RWPE1 (cell line): ENCODE data around the gene PRODH2.

Experiments
- CTCF ChIA-PET: fragments of 350-600 bp; sonication (Branson Sonifier 250); formaldehyde crosslinking; extraction: SDS; loops from one replicate; lab custom pipeline; 2021; lab: Yijun Ruan, JAX
- POLR2A ChIA-PET: fragments of 400-600 bp; formaldehyde crosslinking; extraction: SDS; loops from one replicate; lab custom pipeline; 2020; ENCODE audit warnings: antibody characterized with exemption; ENCODE audit not compliant: low non-redundant PET; lab: Yijun Ruan, JAX
- DNase-seq: peaks from one replicate; pipeline ENCODE4 v3.0.0; 2012; ENCODE audit warnings: low spot score
- H3K27ac ChIP-seq: fragments of 450-650 bp; 2 replicates; pipeline ENCODE4 v1.5.1; 2017
- CTCF ChIP-seq: fragments of 450-650 bp; conservative IDR thresholded peaks from 2 replicates; pipeline ENCODE4 v1.5.1; 2017; ENCODE audit warnings: low read depth, mild to moderate bottlenecking

PRODH2 gene

GRCh38 chr19:35782589-35782988 is 30.1 kb downstream of the PRODH2 start:
- CTCF ChIA-PET, result no interaction called here
- no peak overlapping the region for H3K27ac ChIP-seq
- DNase-seq, result no peak
- no peak for TF ChIP-seq CTCF
- POLR2A ChIA-PET, result no interaction called here

- POLR2A ChIA-PET, result no interaction called here
- no peak for DNase-seq
- TF ChIP-seq CTCF, result no peak
- no peak overlapping the region for H3K27ac ChIP-seq
- CTCF ChIA-PET, result no interaction called here
Observed at GRCh38 chr19:35781650-35782049, 31.0 kb downstream of the PRODH2 start.

- DNase-seq, result no peak
- POLR2A ChIA-PET, result no interaction called here
- TF ChIP-seq CTCF, result no peak
- no peak overlapping the region for H3K27ac ChIP-seq
- CTCF ChIA-PET, result no interaction called here
Observed at GRCh38 chr19:35780717-35781116, 31.9 kb downstream of the PRODH2 start.

GRCh38 chr19:35780058-35780457 is 32.6 kb downstream of the PRODH2 start:
- TF ChIP-seq CTCF, result no peak
- no peak overlapping the region for H3K27ac ChIP-seq
- DNase-seq, result no peak
- POLR2A ChIA-PET, result no interaction called here
- CTCF ChIA-PET, result no interaction called here

GRCh38 chr19:35779033-35779432 is 33.6 kb downstream of the PRODH2 start:
- H3K27ac ChIP-seq, result no peak overlapping the region
- TF ChIP-seq CTCF, result no peak
- DNase-seq, result no peak
- CTCF ChIA-PET, result no interaction called here
- POLR2A ChIA-PET, result interaction anchor here (0.7 kb wide), 1 partner anchor 270 kb away, joined by 3 read pairs; no protein-coding TSS in a partner anchor

- ChIA-PET CTCF (interaction anchor here (0.6 kb wide), 1 partner anchor 214 kb away, joined by 4 read pairs; no protein-coding TSS in a partner anchor), POLR2A (no interaction called here)
- TF ChIP-seq CTCF, result no peak
- H3K27ac ChIP-seq, result no peak overlapping the region
- DNase-seq, result no peak
Observed at GRCh38 chr19:35777961-35778360, 34.7 kb downstream of the PRODH2 start.
